NCI-H187 treated with DMSO at 0.1 percent for 48 hours (cell line): ENCODE data around the gene FHOD3.

ENCODE experiments used
- DNase-seq: peaks from one replicate; lab custom pipeline; 2025; lab: John Stamatoyannopoulos, UW

Gene FHOD3

DNA sequence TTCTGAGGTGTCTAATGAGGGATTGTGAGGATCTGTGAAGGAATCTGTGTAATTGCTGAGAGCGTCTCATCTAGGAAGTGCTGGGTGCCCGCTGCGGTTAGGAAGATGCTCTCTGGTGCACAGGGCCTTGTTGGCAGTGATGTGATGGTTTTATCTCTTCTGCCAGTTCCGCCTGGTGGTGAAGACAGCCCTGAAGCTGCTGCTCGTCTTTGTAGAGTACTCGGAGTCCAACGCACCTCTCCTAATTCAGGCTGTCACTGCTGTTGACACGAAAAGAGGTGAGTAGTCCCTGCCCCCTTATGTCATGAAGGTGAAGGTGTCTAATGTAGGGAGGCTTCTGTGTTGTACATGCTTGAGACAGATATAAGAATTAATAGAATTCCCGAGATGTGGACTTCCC is 297.1 kb downstream of the FHOD3 start:
- no peak for DNase-seq

DNA sequence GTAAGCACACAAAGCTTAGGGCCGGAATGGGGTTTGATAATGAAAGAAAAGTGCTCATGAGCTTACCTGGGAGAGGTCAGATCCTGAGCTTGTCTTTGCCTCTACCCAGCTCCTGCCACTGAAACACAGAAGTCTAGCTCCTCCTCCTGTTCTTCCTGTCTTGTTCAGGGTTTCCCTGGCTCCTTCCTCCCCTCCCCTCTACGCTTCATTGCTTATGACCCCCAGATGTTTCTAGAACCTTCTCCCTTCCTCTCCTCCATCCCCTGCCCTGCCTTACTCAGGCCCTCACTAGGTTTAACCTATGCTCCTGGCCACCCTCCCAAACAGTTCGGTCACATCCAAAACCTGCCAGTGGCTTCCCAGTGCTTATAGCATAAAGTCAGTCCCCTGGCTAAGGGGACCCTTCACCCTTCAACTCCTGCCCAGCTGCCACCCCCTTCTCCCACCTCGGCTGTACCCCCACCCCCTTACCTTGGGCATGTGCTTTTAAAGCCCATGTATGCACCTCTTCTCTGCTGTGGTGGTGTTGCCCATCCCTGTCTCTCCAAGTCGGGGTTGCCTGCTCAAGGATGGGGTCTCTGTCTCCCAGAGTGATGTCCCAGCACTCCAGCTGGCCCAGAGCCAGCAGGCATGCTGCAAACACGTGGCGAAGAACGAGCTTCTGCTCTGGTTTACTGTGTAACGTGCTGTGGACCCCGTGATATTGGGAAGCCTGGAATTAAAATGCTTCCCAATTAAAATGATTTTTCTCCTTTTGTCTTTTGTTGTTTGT is 297.7 kb downstream of the FHOD3 start:
- DNase-seq, result no peak

GRCh38 chr18:36595818-36596215 is 298.3 kb downstream of the FHOD3 start:
- no peak for DNase-seq

DNA sequence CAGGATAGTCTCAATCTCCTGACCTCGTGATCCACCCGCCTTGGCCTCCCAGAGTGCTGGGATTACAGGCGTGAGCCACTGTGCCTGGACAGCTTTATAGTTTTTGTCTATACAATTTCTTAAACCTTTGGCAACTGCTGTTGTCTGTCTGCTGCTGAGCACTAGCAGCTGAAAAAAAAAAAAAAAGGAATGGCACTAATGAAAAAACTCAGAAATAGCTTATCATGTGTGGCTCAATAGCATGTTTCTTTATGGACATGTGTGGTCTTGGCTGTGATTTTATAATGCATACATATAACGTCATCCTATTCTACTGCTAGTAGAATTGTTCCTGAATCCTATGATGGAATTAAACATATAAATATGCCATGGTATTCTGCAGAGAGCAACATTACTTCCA is 300.1 kb downstream of the FHOD3 start:
- DNase-seq, result no peak

- no peak for DNase-seq
These were observed 303.0 kb downstream of the FHOD3 start for GRCh38 chr18:36600548-36600947.

DNA sequence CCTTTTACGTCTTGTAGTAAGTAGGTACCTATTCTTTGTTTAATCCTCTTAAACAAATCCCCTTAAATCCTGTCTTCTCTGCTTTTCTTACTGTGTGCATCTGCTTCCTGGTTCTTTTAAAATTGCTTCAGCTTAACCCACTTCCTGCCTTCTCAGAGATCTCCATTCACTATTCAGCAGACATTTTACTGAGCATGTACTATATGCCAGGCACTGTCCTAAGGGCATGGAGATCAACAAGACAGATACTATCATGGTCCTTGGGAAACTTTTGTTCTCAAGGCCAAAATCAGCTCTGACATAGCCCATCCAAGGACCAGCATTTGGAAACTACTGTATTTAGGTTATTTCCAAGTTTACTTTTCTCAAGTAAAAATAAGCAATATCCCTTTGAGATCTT is 303.8 kb downstream of the FHOD3 start:
- DNase-seq, result no peak

- no peak for DNase-seq
These were observed 304.6 kb downstream of the FHOD3 start for GRCh38 chr18:36602071-36602470.

- no peak for DNase-seq
These were observed 305.1 kb downstream of the FHOD3 start for GRCh38 chr18:36602620-36603019.

- no peak for DNase-seq
These were observed 310.6 kb downstream of the FHOD3 start for GRCh38 chr18:36608107-36608506.

- no peak for DNase-seq
These were observed 312.7 kb downstream of the FHOD3 start for GRCh38 chr18:36610258-36610657.

- DNase-seq, result no peak
These were observed 313.1 kb downstream of the FHOD3 start for GRCh38 chr18:36610661-36611060.

- no peak for DNase-seq
These were observed 315.6 kb downstream of the FHOD3 start for GRCh38 chr18:36613069-36613468.

DNA sequence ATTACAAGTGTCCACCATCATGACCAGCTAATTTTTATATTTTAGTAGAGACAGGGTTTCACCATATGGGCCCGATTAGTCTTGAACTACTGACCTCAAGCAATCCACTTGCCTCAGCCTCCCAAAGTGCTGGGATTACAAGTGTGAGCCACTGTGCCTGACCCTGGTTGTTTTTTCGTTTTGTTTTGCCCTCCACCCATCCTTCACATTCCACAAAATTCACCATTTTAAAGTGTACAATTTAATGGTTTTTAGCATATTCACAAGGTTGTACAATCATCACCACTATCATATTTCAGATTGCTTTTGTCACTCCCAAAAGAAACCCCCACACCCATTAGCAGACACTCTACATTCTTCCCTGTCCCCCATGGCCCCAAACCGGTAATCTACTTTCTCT is 316.3 kb downstream of the FHOD3 start:
- no peak for DNase-seq

- no peak for DNase-seq
These were observed 323.3 kb downstream of the FHOD3 start for GRCh38 chr18:36620788-36621187.

GRCh38 chr18:36622610-36623009 is 325.1 kb downstream of the FHOD3 start:
- DNase-seq, result no peak

- no peak for DNase-seq
These were observed 325.6 kb downstream of the FHOD3 start for GRCh38 chr18:36623091-36623490.

GRCh38 chr18:36623681-36624190 is 326.2 kb downstream of the FHOD3 start:
- DNase-seq, result no peak

DNA sequence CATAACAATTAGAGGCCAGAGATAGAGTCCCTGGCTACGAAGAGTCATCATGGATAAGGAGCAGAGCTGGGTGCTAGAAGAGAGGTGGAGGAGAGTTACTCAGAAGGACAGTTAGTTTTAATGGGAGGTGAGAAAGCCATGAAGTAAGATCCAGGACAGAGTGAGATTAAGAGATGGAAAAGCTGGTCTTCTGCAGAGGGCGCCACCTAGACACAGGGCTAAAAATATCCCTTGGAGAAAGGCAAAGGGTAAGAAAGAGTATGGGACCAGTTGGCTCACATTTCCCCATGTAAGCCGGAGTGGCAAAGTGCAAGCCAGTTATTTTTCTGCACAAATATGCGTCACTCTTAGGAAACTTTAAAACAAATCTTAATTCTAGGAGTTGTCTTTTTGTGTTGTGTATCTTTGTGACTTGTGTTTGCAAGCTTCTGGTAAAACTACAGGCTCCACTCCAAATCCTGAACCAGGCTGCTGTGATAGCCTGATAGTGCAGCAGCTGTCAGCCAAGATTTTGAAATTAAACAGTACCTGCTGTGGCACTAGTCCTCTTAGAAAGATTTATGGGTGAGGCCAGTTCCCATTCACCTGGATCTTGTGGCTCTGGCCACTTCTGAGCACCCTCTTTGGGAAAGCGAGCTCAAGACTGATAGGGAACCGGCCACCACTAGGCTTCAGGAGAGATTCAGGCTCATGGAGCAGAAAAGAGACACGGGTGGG is 327.1 kb downstream of the FHOD3 start:
- no peak for DNase-seq

DNA sequence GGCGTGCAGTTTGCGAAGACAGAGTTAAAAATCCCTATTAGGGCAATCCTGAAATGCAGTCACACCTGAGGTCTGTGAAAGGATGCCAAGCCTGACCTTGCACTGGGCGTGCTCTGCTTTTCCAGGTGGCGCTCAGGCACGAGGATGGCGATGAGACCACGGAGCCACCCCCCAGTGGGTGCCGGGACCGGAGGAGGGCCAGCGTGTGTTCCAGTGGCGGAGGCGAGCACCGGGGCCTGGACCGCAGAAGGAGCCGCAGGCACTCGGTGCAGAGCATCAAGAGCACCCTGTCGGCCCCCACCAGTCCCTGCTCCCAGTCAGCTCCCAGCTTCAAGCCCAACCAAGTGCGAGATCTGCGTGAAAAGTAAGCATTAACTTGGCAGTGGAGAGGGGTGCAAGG is 327.9 kb downstream of the FHOD3 start:
- no peak for DNase-seq

GRCh38 chr18:36627637-36628036 is 330.1 kb downstream of the FHOD3 start:
- no peak for DNase-seq

- no peak for DNase-seq
These were observed 331.1 kb downstream of the FHOD3 start for GRCh38 chr18:36628435-36629137.

GRCh38 chr18:36629138-36629530 is 331.6 kb downstream of the FHOD3 start:
- DNase-seq, result no peak

DNA sequence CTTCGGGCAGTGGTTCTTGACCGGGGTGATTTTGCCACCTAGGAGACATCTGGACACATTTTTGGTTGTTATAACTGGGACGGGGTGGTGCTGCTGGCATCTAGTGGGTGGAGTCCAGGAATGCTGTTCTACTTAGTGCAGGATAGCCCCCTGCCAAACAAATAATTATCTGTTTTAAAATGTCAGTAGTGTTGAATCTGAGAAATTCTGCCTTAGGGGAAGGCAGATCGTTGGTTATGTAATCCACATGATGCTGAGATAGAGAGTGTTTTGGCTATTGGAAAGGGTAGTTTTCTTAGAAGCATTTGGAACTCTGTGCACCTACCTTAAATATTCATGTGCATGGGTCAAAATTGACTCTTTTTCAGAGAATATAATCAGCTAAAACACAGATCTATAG is 332.3 kb downstream of the FHOD3 start:
- no peak for DNase-seq
